Keratinocyte (primary cell): ENCODE measurements around the gene GPX6.

ENCODE experiments used
- CTCF ChIP-seq, 3 experiments: IDR thresholded peaks in 1 of 3; conservative IDR thresholded peaks in 1 of 3; optimal IDR thresholded peaks in 1 of 3; 2 replicates in 2 of 3; 3 replicates in 1 of 3; pipeline versions ENCODE3 to v1.5.1; 2011; ENCODE audit warnings: low read length in 3 of 3, mild to moderate bottlenecking in 3 of 3, moderate library complexity in 2 of 3, control low read depth in 1 of 3, inconsistent platforms in 1 of 3; ENCODE audit not compliant: insufficient read depth in 2 of 3; ENCODE audit errors: extremely low read depth in 1 of 3
- EZH2 ChIP-seq: IDR thresholded peaks from one replicate; pipeline ENCODE4 v1.6.1; 2012; ENCODE audit warnings: inconsistent platforms, mild to moderate bottlenecking, low read length, moderate library complexity

GRCh38 chr6:28558629-28559028 is 43.0 kb upstream of the GPX6 start:
- TF ChIP-seq CTCF (optimal IDR thresholded peaks at IDR 0.05 in 1 of 3, IDR thresholded peaks at IDR 0.05 in 1 of 3, conservative IDR thresholded peaks at IDR 0.05 in 1 of 3; ENCODE audit: extremely low read depth in 1 of 3, insufficient read depth in 2 of 3, low read length in 3 of 3) (no peak), EZH2 (no peak)
